Measurements from ENCODE around the gene ATP11A. TPM values are rescaled to one million over a fixed set of nuclear protein-coding genes. Genes with fewer than 3 reads are reported as not detected.
"Not testable (repeated sequence)": the region's sequence is repeated elsewhere in the genome, so short reads cannot be mapped to it uniquely, and the experiment has no call there.

The ATP11A gene
- total RNA-seq, 1 donor from 2014 or later, result 96.5 TPM

- intact Hi-C loops (cut with DNase I), result loop anchor here (10.0 kb wide), 1 partner anchor 1402 kb away; no protein-coding TSS in a partner anchor
- peak; percentile 69 for DNase-seq (ENCODE audit: low spot score)
Observed at GRCh38 chr13:112876305-112877000, 186.6 kb downstream of the ATP11A start.

- intact Hi-C loops (cut with DNase I), result loop anchor here (10.0 kb wide), 1 partner anchor 1402 kb away; no protein-coding TSS in a partner anchor
- peak; percentile 72 for DNase-seq (ENCODE audit: low spot score)
Observed at GRCh38 chr13:112877066-112877465, 187.2 kb downstream of the ATP11A start.

GRCh38 chr13:112877539-112877938 lies 187.7 kb downstream of the ATP11A start:
- DNase-seq (ENCODE audit: low spot score), result peak; percentile 63
- intact Hi-C loops (cut with DNase I), result loop anchor here (10.0 kb wide), 1 partner anchor 1403 kb away; no protein-coding TSS in a partner anchor

- intact Hi-C loops (cut with DNase I), result loop anchor here (10.0 kb wide), 1 partner anchor 1403 kb away; no protein-coding TSS in a partner anchor
- DNase-seq (ENCODE audit: low spot score), result peak; percentile 62
Observed at GRCh38 chr13:112877976-112878955, 188.4 kb downstream of the ATP11A start.

- no peak for DNase-seq (ENCODE audit: low spot score)
- intact Hi-C loops (cut with DNase I), result loop anchor here (10.0 kb wide), 1 partner anchor 1405 kb away; no protein-coding TSS in a partner anchor
Observed at GRCh38 chr13:112879283-112879833, 189.5 kb downstream of the ATP11A start.

GRCh38 chr13:112880221-112880641 lies 190.4 kb downstream of the ATP11A start:
- no peak for DNase-seq (ENCODE audit: low spot score)
- intact Hi-C loops (cut with DNase I), result no loop called here

GRCh38 chr13:112880976-112881540 lies 191.2 kb downstream of the ATP11A start:
- intact Hi-C loops (cut with DNase I), result no loop called here

GRCh38 chr13:112881656-112882554 lies 192.1 kb downstream of the ATP11A start:
- DNase-seq (ENCODE audit: low spot score), result no peak
- intact Hi-C loops (cut with DNase I), result no loop called here

More at GRCh38 chr13:112880976-112881540, 191.2 kb downstream of the ATP11A start:
- DNase-seq (ENCODE audit: low spot score), result no peak

GRCh38 chr13:112882555-112883024 lies 192.8 kb downstream of the ATP11A start:
- no peak for DNase-seq (ENCODE audit: low spot score)
- intact Hi-C loops (cut with DNase I), result no loop called here

GRCh38 chr13:112883241-112883945 lies 193.6 kb downstream of the ATP11A start:
- DNase-seq (ENCODE audit: low spot score), result no peak
- intact Hi-C loops (cut with DNase I), result no loop called here

- intact Hi-C loops (cut with DNase I); DNase-seq (ENCODE audit: low spot score): not testable (repeated sequence)
Observed at GRCh38 chr13:112884700-112885099, 194.9 kb downstream of the ATP11A start.

GRCh38 chr13:112885242-112885781 lies 195.5 kb downstream of the ATP11A start:
- intact Hi-C loops (cut with DNase I), result no loop called here
- DNase-seq (ENCODE audit: low spot score), result no peak

- intact Hi-C loops (cut with DNase I), result no loop called here
- peak; percentile 81 for DNase-seq (ENCODE audit: low spot score)
Observed at GRCh38 chr13:112885782-112886268, 196.0 kb downstream of the ATP11A start.

- intact Hi-C loops (cut with DNase I), result no loop called here
- DNase-seq (ENCODE audit: low spot score), result no peak
Observed at GRCh38 chr13:112887151-112887550, 197.3 kb downstream of the ATP11A start.

- intact Hi-C loops (cut with DNase I), result no loop called here
- DNase-seq (ENCODE audit: low spot score), result no peak
Observed at GRCh38 chr13:112887557-112887991, 197.7 kb downstream of the ATP11A start.

GRCh38 chr13:112888238-112889111 lies 198.6 kb downstream of the ATP11A start:
- intact Hi-C loops (cut with DNase I), result no loop called here
- no peak for DNase-seq (ENCODE audit: low spot score)
